ENCODE data around the gene CFAP47.

CFAP47 gene

GRCh38 chrX:36414056-36414455 lies 494.5 kb downstream of the CFAP47 start:
- no peak for DNase-seq (ENCODE audit: low spot score)
- Histone ChIP-seq H3K27ac (no peak overlapping the region), H3K4me3 (no peak overlapping the region)
- TF ChIP-seq, protein P1, sequence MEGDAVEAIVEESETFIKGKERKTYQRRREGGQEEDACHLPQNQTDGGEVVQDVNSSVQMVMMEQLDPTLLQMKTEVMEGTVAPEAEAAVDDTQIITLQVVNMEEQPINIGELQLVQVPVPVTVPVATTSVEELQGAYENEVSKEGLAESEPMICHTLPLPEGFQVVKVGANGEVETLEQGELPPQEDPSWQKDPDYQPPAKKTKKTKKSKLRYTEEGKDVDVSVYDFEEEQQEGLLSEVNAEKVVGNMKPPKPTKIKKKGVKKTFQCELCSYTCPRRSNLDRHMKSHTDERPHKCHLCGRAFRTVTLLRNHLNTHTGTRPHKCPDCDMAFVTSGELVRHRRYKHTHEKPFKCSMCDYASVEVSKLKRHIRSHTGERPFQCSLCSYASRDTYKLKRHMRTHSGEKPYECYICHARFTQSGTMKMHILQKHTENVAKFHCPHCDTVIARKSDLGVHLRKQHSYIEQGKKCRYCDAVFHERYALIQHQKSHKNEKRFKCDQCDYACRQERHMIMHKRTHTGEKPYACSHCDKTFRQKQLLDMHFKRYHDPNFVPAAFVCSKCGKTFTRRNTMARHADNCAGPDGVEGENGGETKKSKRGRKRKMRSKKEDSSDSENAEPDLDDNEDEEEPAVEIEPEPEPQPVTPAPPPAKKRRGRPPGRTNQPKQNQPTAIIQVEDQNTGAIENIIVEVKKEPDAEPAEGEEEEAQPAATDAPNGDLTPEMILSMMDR (IDR thresholded peaks at IDR 0.05), result no peak

- TF ChIP-seq, protein P1 (IDR thresholded peaks at IDR 0.05), result no peak
- H3K4me3 ChIP-seq, result no peak overlapping the region
- no peak overlapping the region for H3K27ac ChIP-seq
- DNase-seq (ENCODE audit: low spot score), result no peak
Measured at GRCh38 chrX:36422368-36422767, 502.8 kb downstream of the CFAP47 start.

DNA sequence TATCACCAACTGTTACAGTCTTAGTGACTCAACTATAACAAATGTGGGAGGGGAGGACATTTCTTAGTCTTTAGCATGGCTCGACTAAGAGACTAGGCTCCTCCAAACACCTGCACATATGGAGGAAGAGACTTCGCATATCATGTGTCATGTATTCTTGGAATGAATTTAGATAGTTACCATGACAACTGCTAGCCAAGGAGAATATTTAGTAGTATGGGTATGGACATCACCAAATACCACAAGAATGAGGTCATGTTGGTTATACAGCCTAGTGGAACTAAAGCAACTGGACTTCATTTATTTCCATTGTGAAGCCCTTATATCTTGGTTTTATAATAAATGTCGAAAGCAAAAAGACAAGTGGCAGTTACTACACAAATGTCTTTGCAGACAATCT lies 512.3 kb downstream of the CFAP47 start:
- TF ChIP-seq, protein P1 (IDR thresholded peaks at IDR 0.05), result no peak
- no peak for DNase-seq (ENCODE audit: low spot score)
- Histone ChIP-seq H3K4me3 (no peak overlapping the region), H3K27ac (no peak overlapping the region)

GRCh38 chrX:36434522-36434921 lies 515.0 kb downstream of the CFAP47 start:
- no peak overlapping the region for H3K27ac ChIP-seq
- no peak for DNase-seq (ENCODE audit: low spot score)
- H3K4me3 ChIP-seq, result no peak overlapping the region
- TF ChIP-seq, protein P1 (IDR thresholded peaks at IDR 0.05), result no peak
